NCI-H82 treated with DMSO at 0.1 percent for 48 hours (cell line): Measurements from ENCODE around the gene PNMA3.
"Not testable (repeated sequence)": the region's sequence is repeated elsewhere in the genome, so short reads cannot be mapped to it uniquely, and the experiment has no call there.

Experiments used
- DNase-seq: peaks from one replicate; lab custom pipeline; 2025; ENCODE audit not compliant: unreplicated experiment; lab: John Stamatoyannopoulos, UW

PNMA3 gene

GRCh38 chrX:153055871-153056749 lies at the start of gene PNMA3:
Gene PNMA3 (plus strand): TSS chrX:153056470. CDS start chrX:153057056, 586 bp downstream.
- DNase-seq: no peak

GRCh38 chrX:153017174-153017573 lies 39.1 kb upstream of the PNMA3 start:
- not testable (repeated sequence) for DNase-seq

GRCh38 chrX:153019166-153019565 lies 37.1 kb upstream of the PNMA3 start:
- DNase-seq: no peak

- not testable (repeated sequence) for DNase-seq
These were observed 29.8 kb upstream of the PNMA3 start for GRCh38 chrX:153026501-153026900.

- not testable (repeated sequence) for DNase-seq
These were observed 27.8 kb upstream of the PNMA3 start for GRCh38 chrX:153028487-153028886.

- no peak for DNase-seq
These were observed 27.1 kb upstream of the PNMA3 start for GRCh38 chrX:153029162-153029561.

GRCh38 chrX:153029875-153030274 lies 26.4 kb upstream of the PNMA3 start:
- DNase-seq: no peak

GRCh38 chrX:153030801-153031200 lies 25.5 kb upstream of the PNMA3 start:
- DNase-seq: no peak

- DNase-seq: peak; percentile 0
These were observed 23.7 kb upstream of the PNMA3 start for GRCh38 chrX:153032397-153033118.

GRCh38 chrX:153049093-153049492 lies 7.2 kb upstream of the PNMA3 start:
- DNase-seq: no peak

GRCh38 chrX:153052534-153052933 lies 3.7 kb upstream of the PNMA3 start:
- no peak for DNase-seq

- no peak for DNase-seq
These were observed 1.0 kb downstream of the PNMA3 start for GRCh38 chrX:153057281-153057680.

GRCh38 chrX:153059191-153060094 lies 3.2 kb downstream of the PNMA3 start:
- DNase-seq: no peak

GRCh38 chrX:153060095-153060445 lies 3.8 kb downstream of the PNMA3 start:
- DNase-seq: no peak

GRCh38 chrX:153061732-153062131 lies 5.5 kb downstream of the PNMA3 start:
- DNase-seq: no peak

GRCh38 chrX:153063315-153063714 lies 7.0 kb downstream of the PNMA3 start:
- no peak for DNase-seq

- no peak for DNase-seq
These were observed 7.8 kb downstream of the PNMA3 start for GRCh38 chrX:153064061-153064460.

GRCh38 chrX:153065389-153065788 lies 9.1 kb downstream of the PNMA3 start:
- no peak for DNase-seq

GRCh38 chrX:153066402-153066801 lies 10.1 kb downstream of the PNMA3 start:
- not testable (repeated sequence) for DNase-seq

GRCh38 chrX:153071909-153072583 lies 15.8 kb downstream of the PNMA3 start, which contains the start of gene PNMA6A:
Gene PNMA6A (plus strand): TSS chrX:153072454. CDS start chrX:153073063, 609 bp downstream.
- not testable (repeated sequence) for DNase-seq
